Activated CD4-positive, CD25-positive, alpha-beta regulatory T cell treated with anti-CD3 and anti-CD28 coated beads, Interleukin-2, amount 50 U/mL, for 24 hours (primary cell): ENCODE data around the gene ENDOV.

Source experiments
- ATAC-seq, 2 donors: fragments of 150-1000 bp; cut with Tn5 transposase; one replicate each; pipeline ENCODE4 v1.10.0; 2021; ENCODE audit warnings: mild to moderate bottlenecking in 1 of 2, moderate library complexity in 1 of 2

Gene ENDOV

GRCh38 chr17:80414803-80415625, at the start of gene ENDOV:
ENDOV (plus strand) TSS chr17:80415167; CDS start chr17:80415195, 28 bp downstream.
- ATAC-seq = peak; percentile 93 to 95

- ATAC-seq = no peak
Measured at GRCh38 chr17:80365983-80366382, 49.0 kb upstream of the ENDOV start.

DNA sequence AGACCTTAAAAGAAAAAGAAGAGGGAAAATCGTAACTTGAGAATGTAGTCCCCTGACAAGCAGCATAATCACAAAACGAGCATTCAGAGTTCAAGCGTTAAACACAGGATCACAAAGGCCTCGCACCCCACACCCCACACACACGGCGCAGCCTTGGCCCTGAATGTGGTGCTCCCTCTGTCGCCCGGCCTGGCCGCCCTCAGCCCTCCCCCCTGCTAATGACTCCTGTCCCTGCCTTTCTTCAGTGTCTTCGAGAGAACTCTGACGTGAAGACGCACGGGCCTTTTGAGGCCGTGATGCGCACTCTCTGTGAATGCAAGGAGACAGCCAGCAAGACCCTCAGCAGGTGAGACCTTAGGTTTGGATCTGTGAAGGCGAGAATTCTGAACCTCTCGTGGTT, 47.5 kb upstream of the ENDOV start:
- ATAC-seq = no peak

DNA sequence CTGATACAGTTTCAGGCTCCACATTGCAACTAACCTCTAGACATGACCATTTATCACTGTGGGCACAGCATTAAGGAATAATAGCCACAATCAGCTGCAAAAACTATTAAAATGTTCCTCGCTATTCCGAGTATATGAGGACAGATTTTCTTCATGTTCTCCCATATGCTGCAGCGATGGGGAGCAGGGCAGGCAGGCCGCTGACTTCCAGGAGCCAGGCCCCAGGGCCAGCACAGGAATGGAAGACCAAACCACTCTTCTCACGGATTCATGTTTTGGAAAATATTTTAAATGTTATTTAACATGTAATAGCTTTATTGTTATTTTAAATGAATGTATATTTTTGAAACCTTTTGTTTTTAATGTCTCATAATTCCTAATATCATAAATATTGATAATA, 43.8 kb upstream of the ENDOV start:
- no peak for ATAC-seq

DNA sequence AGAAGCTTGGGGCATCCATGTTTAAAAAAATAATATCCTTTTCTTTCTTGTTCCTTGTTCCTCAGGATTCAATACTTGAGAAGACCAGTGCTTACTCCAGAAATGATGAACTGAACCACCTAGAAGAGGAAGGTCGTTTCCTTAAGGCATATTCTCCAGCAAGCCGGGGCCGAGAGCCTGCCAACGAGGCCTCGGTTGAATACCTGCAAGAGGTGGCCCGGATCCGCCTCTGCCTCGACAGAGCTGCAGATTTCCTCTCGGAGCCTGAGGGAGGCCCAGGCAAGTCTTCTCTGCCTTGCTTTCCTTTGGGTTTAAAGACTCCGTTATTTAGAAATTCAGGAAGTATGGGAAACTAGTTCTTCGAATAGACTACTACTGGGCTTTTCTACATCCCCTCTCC, 42.5 kb upstream of the ENDOV start:
- no peak for ATAC-seq

DNA sequence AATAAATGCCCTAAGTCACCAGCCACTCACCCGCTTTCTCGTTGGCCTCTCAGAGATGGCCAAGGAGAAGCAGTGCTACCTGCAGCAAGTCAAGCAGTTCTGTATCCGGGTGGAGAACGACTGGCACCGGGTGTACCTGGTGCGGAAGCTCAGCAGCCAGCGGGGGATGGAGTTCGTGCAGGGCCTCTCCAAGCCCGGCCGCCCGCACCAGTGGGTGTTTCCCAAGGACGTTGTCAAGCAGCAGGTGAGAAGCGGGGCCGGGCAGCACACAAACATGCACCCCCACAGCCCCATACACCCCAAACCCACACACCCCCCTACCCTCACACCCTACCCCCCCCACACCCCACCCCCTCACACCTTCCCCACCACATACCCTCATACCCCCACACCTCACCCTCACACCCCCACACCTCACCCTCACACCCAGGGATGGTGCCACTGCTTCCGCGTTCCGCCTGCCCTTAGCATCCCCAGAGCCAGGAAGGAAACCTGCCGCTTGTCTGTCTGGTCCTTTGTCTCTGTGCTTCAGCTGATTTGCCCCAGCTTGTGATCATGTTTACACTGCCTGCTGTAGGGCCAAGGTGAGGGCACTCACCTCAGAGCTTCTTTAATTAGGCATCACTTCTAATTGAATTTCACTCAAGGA, 41.9 kb upstream of the ENDOV start:
- no peak for ATAC-seq

GRCh38 chr17:80374039-80374731, 40.8 kb upstream of the ENDOV start:
- ATAC-seq = no peak

- no peak for ATAC-seq
Measured at GRCh38 chr17:80374732-80375585, 40.0 kb upstream of the ENDOV start.

DNA sequence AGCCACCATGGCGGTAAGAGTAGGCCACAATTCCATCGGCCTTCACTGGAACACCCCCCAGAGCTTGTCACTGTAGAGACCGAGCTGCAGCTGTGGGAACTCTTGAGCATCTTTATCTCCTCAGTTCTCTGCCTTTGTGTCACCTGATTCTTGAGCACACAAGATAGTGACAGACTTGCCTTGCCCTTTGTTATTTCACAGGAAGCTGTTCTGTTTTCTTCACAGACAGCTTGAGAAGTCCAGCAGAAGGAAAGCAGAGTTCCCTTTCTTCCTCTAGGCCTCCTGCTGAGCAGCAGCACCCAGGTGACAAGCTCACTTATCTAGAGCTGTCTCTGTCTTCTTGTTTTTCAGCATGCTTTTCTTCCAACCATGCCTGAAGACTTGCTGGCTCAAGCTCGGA, 38.4 kb upstream of the ENDOV start:
- ATAC-seq = no peak

DNA sequence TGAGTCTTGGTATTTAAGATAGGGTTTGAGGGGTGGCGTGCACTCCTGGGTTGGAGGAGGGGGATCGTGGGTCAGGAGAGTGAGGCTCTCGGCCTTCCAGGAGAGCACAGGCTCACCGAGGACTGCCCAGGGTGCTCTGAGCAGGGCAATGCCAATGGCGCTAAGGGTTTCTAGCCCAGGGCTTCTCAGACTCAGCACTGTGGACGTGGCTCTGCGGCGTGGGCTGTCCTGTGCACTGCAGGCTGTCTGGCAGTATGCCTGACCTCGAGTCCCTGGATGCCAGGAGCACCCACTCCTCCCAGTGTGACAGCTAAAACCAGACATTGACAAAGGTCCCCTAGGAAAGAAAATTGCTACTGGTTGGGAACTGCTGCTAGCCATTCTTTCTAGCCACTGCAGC, 37.2 kb upstream of the ENDOV start:
- ATAC-seq = no peak

- ATAC-seq = no peak
Measured at GRCh38 chr17:80379348-80379747, 35.6 kb upstream of the ENDOV start.

GRCh38 chr17:80380068-80380467, 34.9 kb upstream of the ENDOV start:
- ATAC-seq = no peak

- no peak for ATAC-seq
Measured at GRCh38 chr17:80380555-80381002, 34.4 kb upstream of the ENDOV start.

DNA sequence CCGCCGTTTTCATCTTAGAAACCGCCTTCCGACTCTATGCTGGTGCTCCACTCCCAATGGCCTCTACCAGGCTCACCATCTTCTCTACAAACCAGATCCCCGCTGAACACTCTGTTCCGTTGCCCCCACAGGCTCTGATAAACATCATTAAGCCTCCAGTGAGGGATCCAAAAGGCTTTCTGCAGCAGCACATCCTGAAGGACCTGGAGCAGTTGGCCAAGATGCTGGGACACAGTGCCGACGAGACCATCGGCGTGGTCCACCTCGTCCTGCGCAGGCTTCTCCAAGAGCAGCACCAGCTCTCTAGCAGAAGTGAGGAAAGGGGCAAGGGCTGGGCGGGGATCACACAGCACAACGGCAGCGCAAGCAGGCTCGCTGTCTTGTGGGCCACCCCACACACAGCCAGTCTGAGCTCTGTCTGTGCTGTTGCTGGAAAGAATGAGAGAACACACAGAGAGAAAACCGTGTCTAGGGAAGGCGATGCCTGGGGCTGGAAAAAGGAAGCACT, 33.5 kb upstream of the ENDOV start:
- no peak for ATAC-seq

DNA sequence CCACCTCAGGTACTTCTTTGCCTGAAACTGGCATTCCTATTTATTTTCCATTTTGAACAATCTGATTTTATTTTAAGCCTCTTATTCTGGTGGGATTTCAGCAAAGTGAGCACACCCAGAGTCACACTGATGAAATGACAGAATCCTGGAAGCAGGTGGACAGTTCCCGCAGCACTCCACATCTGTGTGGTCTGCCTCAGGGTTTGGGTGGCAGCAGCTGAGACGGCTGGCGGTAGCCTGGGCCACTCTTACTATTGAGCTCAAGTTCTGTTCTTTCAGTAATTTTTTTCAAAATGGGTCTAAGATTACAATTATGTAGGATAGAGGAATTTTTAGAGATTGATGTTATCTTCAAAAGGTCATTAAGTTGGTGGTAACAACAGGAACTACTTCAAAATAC, 32.5 kb upstream of the ENDOV start:
- no peak for ATAC-seq

GRCh38 chr17:80382956-80383355, 32.0 kb upstream of the ENDOV start:
- ATAC-seq = no peak

- ATAC-seq = no peak
Measured at GRCh38 chr17:80384078-80384960, 30.6 kb upstream of the ENDOV start.

GRCh38 chr17:80385046-80385445, 29.9 kb upstream of the ENDOV start:
- no peak for ATAC-seq

GRCh38 chr17:80386341-80386740, 28.6 kb upstream of the ENDOV start:
- no peak for ATAC-seq

- no peak for ATAC-seq
Measured at GRCh38 chr17:80387071-80387470, 27.9 kb upstream of the ENDOV start.

DNA sequence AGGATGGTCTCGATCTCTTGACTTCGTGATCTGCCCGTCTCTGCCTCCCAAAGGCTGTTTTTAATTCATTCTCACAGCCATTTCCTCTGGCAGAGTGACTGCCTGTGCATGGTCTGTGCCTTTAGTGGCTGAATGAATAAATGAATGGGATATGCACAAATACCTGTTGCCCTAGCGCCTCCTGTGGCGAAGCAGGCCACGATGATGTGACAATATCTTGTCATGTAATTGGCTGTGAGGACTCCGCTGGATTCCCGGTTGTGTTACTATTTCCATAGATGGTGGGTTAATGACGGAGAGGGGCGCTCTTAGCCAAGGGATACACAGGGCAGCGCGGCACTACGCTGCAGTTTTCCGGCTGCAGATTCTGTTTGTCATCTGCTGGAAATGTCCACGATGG, 26.8 kb upstream of the ENDOV start:
- ATAC-seq = no peak
